ENCODE data around the gene ERFL. TPM values are rescaled to one million over a fixed set of nuclear protein-coding genes. Genes with fewer than 3 reads are reported as not detected.

The ERFL gene
- total RNA-seq (2021), result 0.65 and 0.98 TPM in 2 replicates
- percentile 22 among the genes with signal in this experiment for Bru-seq, nascent RNA
- percentile 32 among the genes with signal in this experiment for BruChase-seq, experiment 1, labeled RNA remaining after a 2-hour chase
- percentile 30 among the genes with signal in this experiment for BruChase-seq, experiment 2, labeled RNA remaining after a 6-hour chase
- long read RNA-seq, result 0 reads

- Histone ChIP-seq H2AFZ (peak within 1 kb of the TSS; percentile 68), H3K9me3 (ENCODE audit: insufficient read depth, low read depth) (no peaks in the 10 kb centered on the region), H3K27ac (no peak within 1 kb of the TSS), H3F3A (ENCODE audit: insufficient read depth, low read depth) (peaks cover 11% of the 10 kb centered on the region; the same call in 1 of the 2 replicates), H3K79me2 (ENCODE audit: low read depth) (no peaks in the 10 kb centered on the region), H3K4me3 (peak within 1 kb of the TSS; percentile 59), H4K20me1 (ENCODE audit: insufficient read depth) (no peaks in the 10 kb centered on the region), H3K9me2 (ENCODE audit: insufficient read depth) (no peaks in the 10 kb centered on the region), H3K4me2 (peak within 1 kb of the TSS; percentile 80), H3K36me3 (ENCODE audit: low read depth) (no peaks in the 10 kb centered on the region), H3K4me1 (replicated peaks; ENCODE audit: insufficient read depth) (peaks cover 9% of the 10 kb centered on the region; the same call in 1 of the 2 replicates), H3K27me3 (ENCODE audit: insufficient read depth, low read depth) (peaks cover 74% of the 10 kb centered on the region)
- peak in 1 of 2 experiments; percentile 39 for DNase-seq
- POLR2A ChIA-PET (ENCODE audit: unreplicated experiment), result interaction anchor here (0.7 kb wide), 1 partner anchor 565 kb away, joined by 4 read pairs; no protein-coding TSS in a partner anchor
- CTCF ChIA-PET, result interaction anchor here (0.5 to 1.0 kb wide), 5 partner anchors 9 to 238 kb away, joined by 3 to 13 read pairs (median 5); no protein-coding TSS in a partner anchor
- peak; percentile 92; the same call in 1 of the 2 replicates for TF ChIP-seq EZH2 (IDR thresholded peaks at IDR 0.05; ENCODE audit: low read depth)
- TF ChIP-seq, protein P1, sequence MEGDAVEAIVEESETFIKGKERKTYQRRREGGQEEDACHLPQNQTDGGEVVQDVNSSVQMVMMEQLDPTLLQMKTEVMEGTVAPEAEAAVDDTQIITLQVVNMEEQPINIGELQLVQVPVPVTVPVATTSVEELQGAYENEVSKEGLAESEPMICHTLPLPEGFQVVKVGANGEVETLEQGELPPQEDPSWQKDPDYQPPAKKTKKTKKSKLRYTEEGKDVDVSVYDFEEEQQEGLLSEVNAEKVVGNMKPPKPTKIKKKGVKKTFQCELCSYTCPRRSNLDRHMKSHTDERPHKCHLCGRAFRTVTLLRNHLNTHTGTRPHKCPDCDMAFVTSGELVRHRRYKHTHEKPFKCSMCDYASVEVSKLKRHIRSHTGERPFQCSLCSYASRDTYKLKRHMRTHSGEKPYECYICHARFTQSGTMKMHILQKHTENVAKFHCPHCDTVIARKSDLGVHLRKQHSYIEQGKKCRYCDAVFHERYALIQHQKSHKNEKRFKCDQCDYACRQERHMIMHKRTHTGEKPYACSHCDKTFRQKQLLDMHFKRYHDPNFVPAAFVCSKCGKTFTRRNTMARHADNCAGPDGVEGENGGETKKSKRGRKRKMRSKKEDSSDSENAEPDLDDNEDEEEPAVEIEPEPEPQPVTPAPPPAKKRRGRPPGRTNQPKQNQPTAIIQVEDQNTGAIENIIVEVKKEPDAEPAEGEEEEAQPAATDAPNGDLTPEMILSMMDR (conservative IDR thresholded peaks at IDR 0.05), result no peak
- no TSS peak for BruUV-seq (replicated peaks)
- intact Hi-C loops (cut with micrococcal nuclease; ENCODE audit: unreplicated experiment), result no loop called here
Measured at GRCh38 chr19:41928221-41928683, at the start of gene ERFL. ERFL (minus strand) TSS chr19:41928449; CDS start chr19:41912919, 15,530 bp downstream.

- H3K4me2 ChIP-seq, result no peak overlapping the region
Measured at GRCh38 chr19:41977916-41978315, 49.7 kb upstream of the ERFL start.

GRCh38 chr19:41974652-41975051 lies 46.4 kb upstream of the ERFL start:
- H3K9me2 ChIP-seq (ENCODE audit: insufficient read depth), result no peaks in the 10 kb centered on the region
- no peak overlapping the region for H3K27ac ChIP-seq
- intact Hi-C loops (cut with micrococcal nuclease; ENCODE audit: unreplicated experiment), result no loop called here
- no peaks in the 10 kb centered on the region for H3K36me3 ChIP-seq (ENCODE audit: low read depth)
- H4K20me1 ChIP-seq (ENCODE audit: insufficient read depth), result no peaks in the 10 kb centered on the region
- CTCF ChIA-PET, result interaction anchor here (0.7 kb wide), 1 partner anchor 304 kb away, joined by 4 read pairs; no protein-coding TSS in a partner anchor
- TF ChIP-seq, protein P1 (conservative IDR thresholded peaks at IDR 0.05), result no peak
- TF ChIP-seq EZH2 (IDR thresholded peaks at IDR 0.05; ENCODE audit: low read depth), result no peak
- H3K9me3 ChIP-seq (ENCODE audit: insufficient read depth, low read depth), result no peaks in the 10 kb centered on the region
- no peaks in the 10 kb centered on the region for H3F3A ChIP-seq (ENCODE audit: insufficient read depth, low read depth)
- H3K27me3 ChIP-seq (ENCODE audit: insufficient read depth, low read depth), result peaks cover 50% of the 10 kb centered on the region
- POLR2A ChIA-PET (ENCODE audit: unreplicated experiment), result no interaction called here
- no peaks in the 10 kb centered on the region for H3K79me2 ChIP-seq (ENCODE audit: low read depth)
- no peak for DNase-seq
- H3K4me3 ChIP-seq, result no peak overlapping the region
- no TSS peak for BruUV-seq (replicated peaks)
- H3K4me1 ChIP-seq (replicated peaks; ENCODE audit: insufficient read depth), result no peaks in the 10 kb centered on the region
- no peak overlapping the region for H3K4me2 ChIP-seq
- H2AFZ ChIP-seq, result no peak overlapping the region

More at GRCh38 chr19:41977916-41978315, 49.7 kb upstream of the ERFL start:
- intact Hi-C loops (cut with micrococcal nuclease; ENCODE audit: unreplicated experiment), result no loop called here
- DNase-seq, result no peak
- Histone ChIP-seq H3K4me3 (no peak overlapping the region), H3K9me2 (ENCODE audit: insufficient read depth) (no peaks in the 10 kb centered on the region), H3K27me3 (ENCODE audit: insufficient read depth, low read depth) (peaks cover 49% of the 10 kb centered on the region), H3K4me1 (replicated peaks; ENCODE audit: insufficient read depth) (no peaks in the 10 kb centered on the region), H3K27ac (no peak overlapping the region), H4K20me1 (ENCODE audit: insufficient read depth) (no peaks in the 10 kb centered on the region), H3F3A (ENCODE audit: insufficient read depth, low read depth) (no peaks in the 10 kb centered on the region), H2AFZ (no peak overlapping the region), H3K9me3 (ENCODE audit: insufficient read depth, low read depth) (no peaks in the 10 kb centered on the region), H3K36me3 (ENCODE audit: low read depth) (no peaks in the 10 kb centered on the region), H3K79me2 (ENCODE audit: low read depth) (no peaks in the 10 kb centered on the region)
- BruUV-seq (replicated peaks), result no TSS peak
- TF ChIP-seq EZH2 (IDR thresholded peaks at IDR 0.05; ENCODE audit: low read depth), result no peak
- TF ChIP-seq, protein P1 (conservative IDR thresholded peaks at IDR 0.05), result no peak
- CTCF ChIA-PET, result no interaction called here
- POLR2A ChIA-PET (ENCODE audit: unreplicated experiment), result no interaction called here
